Stimulated activated CD4-positive, alpha-beta T cell treated with anti-CD3 and anti-CD28 coated beads, TNF-alpha, amount 100 ng/mL, for 1 hour (primary cell): ENCODE measurements around the gene RSPO1.
A peak's percentile ranks its signal among the peaks of the same experiment; 100 is the strongest.
"Not testable (repeated sequence)": the region's sequence is repeated elsewhere in the genome, so short reads cannot be mapped to it uniquely, and the experiment has no call there.

Experiments used
- DNase-seq, 3 donors: peaks; one replicate each; pipeline ENCODE4 v3.0.0-alpha.2; 2020; ENCODE audit warnings: low read depth in 3 of 3, low spot score in 1 of 3

Gene RSPO1

GRCh38 chr1:37622131-37622530 is 12.6 kb downstream of the RSPO1 start:
- no peak for DNase-seq

DNA sequence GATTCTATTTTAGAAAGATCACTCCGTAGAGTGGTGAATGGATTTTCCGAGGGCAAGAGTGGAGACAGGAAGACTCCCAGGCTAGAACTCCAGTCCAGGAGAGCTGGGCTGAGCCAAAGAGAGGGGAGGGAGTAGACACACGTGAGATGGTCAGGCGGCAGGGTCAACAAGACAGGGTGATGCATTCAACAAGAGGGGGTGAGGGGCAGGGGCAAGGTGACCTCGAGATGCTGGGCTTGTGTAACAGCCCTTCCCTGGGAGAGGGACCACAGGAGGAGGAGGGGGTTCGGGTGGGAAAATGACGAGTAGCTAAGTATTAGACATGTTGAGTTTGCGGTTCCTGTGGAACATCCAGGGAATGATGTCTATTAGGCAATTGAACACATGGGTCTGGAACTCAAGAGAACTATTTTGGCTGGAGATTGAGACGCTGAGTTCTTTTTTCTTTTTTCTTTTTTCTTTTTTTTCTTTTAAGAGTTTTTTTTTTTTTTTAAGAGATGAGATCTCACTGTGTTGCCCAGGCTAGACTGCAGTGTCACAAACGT is 13.3 kb downstream of the RSPO1 start:
- no peak for DNase-seq

GRCh38 chr1:37620707-37621106 is 14.0 kb downstream of the RSPO1 start:
- DNase-seq, result no peak

DNA sequence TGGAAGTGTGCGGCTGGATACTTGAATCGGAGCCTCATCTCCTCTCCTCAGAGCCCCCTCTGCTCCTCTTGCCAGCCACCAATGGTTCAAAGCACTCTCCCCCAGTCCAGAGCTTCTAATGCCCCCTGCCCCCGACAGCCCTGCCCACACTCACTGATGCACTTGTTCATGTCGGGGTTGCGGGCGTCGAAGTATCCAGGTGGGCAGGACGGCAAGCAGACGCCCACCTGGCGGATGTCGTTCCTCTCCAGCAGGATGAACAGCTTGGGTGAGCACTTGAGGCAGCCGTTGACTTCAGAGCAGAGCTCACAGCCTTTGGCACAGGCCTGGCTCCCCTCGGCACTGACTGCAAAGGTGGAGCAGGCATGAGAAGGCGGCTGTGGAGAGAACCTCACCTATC is 18.4 kb downstream of the RSPO1 start:
- DNase-seq, result no peak

DNA sequence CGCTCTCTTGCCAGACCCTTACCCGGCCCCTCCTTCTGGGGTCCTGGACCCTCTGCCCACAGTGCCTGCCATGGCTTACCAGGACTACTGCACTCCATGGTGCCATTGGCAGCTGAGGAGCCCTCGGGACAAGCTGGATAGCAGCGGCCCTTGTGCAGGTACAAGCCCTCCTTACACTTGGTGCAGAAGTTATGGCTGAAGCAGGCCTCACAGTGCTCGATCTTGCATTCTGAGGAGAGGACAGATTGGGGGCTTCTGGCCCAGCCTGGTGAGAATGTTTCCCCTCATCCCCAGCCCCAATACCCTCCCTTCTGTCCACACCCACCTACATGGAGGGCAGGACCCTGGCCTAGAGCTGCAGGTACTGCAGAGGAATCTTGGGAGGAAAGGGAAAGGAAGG is 20.6 kb downstream of the RSPO1 start:
- no peak for DNase-seq

- no peak for DNase-seq
Measured at GRCh38 chr1:37612186-37612585, 22.5 kb downstream of the RSPO1 start.

DNA sequence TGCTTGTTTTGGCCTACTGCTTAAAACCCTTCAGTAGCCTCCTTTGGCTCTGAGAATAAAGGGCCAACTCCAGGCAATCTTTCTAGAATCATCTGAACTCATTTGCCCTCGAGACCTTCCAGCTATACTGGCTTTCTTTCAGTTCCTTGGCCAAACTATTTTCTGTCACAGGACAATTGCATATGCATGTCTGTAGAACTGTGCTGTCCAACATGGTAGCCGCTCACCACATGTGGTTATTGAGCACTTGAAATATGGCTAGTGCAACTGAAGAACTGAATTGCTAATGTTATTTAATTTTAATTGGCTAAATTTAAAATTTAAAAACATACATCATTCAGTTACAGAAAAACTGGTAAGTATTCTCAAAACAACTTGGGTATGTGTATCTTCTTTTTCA is 24.7 kb downstream of the RSPO1 start:
- DNase-seq, result no peak

GRCh38 chr1:37609002-37609401 is 25.7 kb downstream of the RSPO1 start:
- no peak for DNase-seq

GRCh38 chr1:37606481-37607263 is 28.0 kb downstream of the RSPO1 start:
- DNase-seq, result no peak

GRCh38 chr1:37605806-37606474 is 28.8 kb downstream of the RSPO1 start:
- DNase-seq, result no peak

DNA sequence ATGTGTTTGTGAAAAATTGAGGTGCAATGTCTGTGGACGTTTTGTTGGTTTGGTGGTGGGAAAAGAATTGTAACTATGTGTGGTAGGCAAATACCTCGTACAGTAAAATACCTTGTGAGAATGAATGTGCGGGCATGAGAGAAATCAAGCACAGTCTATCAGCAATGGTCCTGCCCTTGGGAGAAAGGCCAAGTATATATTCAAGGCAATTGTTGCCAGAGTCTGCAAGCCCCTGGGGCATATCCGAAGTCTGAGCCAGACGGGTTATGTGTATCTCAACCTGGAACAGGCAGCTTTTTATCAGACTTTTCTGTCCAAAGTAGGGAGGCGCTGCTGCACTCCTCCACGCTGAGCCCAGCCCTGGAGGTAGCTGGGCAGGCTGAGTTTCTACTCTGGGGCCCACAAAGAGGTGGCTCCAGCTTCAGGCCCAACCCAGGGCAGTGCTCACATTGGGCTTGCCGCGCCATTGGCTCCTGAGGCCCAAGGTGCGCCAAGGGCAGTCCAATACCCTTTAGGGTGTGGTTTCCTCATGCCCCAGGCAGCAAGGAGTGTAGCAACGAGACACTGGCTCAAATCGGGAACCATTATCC is 29.5 kb downstream of the RSPO1 start:
- no peak for DNase-seq

- no peak for DNase-seq
Measured at GRCh38 chr1:37602750-37603694, 31.7 kb downstream of the RSPO1 start.

DNA sequence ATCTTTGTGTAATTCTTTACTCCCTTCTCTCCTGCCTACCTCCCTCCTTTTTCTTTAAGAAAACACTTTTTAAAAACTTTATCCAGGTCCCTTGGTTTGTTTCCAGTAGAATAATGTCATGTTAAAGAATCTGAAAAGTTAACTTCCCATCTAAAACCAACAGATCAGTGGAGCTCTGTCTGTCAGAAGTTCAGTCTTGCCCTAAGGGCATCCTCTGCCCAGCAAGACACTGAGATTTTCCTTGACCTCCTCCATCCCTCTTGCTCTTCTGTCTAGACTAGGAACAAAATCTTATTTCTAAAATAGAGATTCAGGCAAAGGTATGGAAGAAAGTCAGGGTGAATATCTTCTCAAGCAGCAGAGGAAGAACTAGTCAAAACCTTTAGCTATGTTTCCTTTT is 33.3 kb downstream of the RSPO1 start:
- DNase-seq, result no peak

- no peak for DNase-seq
Measured at GRCh38 chr1:37599940-37600339, 34.8 kb downstream of the RSPO1 start.

DNA sequence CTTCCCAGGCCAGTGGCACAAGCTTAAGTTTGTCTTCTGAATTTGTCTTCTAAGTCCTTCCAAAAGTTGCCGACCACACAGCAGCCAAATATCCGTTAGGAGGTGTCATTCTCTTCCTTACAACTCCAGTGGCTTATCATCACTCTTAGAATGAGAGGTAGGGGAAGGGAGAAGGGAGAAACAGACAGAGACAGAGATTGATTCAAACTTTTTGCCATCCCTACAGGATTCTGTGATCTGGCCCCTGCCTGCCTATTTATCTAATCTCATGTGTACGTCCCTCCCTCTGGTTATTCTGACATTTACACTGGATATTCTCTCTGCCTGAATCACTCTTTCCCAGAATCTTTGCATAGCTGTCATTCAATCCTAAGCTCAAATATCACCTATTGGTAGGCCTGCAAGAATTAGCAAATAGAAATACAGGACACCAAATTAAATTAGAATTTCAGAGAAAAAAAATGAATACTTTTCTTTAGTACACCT is 38.5 kb downstream of the RSPO1 start:
- DNase-seq, result no peak

DNA sequence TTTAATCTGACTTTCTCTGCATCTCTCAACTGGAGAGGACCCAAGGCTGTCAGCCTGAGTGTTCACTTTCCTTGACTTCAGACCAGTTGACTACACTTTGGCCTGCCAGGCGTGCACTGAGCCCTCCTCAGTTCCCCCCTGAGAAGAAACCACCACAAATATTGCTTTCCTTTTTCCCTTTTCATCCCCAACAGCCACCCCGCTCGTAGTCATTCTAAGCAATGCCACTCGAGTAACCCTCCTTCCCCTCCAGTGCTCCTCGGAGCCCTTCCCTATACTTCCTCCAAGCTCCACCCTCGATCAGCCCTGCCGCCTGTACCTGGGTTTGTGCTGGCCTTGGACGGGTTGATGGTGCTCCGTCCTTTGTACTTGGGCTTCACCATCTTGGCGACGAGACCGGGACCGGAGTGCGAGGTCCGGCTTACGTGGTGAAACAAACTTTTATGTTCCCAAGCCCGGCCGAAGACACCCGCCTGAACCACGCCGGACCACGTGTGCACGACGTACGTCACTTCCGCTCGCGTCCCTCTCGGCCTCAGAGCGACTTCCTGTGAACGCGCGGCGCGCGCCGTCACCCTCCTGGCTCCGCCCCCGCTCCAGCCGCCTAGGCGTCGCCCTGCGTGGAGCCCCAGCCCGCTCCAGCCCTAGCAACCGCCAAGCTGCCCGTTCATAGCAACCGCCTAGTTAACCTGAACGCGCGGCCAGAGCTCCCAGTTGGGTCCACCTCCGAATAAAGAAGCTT is 39.1 kb downstream of the RSPO1 start, which contains the start of gene GNL2:
Gene GNL2, minus strand, starts transcription at position 498 of the 742 bp plus-strand sequence. Its CDS starts 115 bp downstream, at position 383.
- DNase-seq, result peak; percentile 87 to 93 (median 88)

- no peak for DNase-seq
Measured at GRCh38 chr1:37593726-37594125, 41.0 kb downstream of the RSPO1 start.

- no peak for DNase-seq
Measured at GRCh38 chr1:37588939-37589338, 45.8 kb downstream of the RSPO1 start.

GRCh38 chr1:37584544-37584943 is 50.1 kb downstream of the RSPO1 start:
- not testable (repeated sequence) for DNase-seq

- DNase-seq, result no peak
Measured at GRCh38 chr1:37575692-37576091, 59.0 kb downstream of the RSPO1 start.
